ENCODE data around the gene DNTT.

Gene DNTT

DNA sequence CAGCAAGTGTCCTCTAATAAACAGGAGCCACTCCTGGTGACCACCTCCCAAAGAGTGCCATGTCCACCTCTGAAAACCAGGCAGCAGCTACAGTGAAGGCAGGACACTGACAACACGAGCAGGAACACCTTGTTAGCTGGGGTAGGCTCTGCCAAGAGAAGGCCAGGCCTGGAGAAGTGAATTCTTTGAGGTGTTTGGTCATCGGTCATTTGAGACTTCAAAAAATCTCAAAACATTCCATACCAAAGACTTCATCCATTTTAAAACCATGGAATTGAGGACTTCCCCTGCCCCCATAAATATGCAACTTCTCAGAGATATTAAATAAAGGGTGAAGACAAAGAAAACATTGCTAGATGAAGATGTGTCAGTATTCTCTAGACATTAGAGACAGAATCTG, 82.9 kb downstream of the DNTT start:
- no peak for DNase-seq

DNA sequence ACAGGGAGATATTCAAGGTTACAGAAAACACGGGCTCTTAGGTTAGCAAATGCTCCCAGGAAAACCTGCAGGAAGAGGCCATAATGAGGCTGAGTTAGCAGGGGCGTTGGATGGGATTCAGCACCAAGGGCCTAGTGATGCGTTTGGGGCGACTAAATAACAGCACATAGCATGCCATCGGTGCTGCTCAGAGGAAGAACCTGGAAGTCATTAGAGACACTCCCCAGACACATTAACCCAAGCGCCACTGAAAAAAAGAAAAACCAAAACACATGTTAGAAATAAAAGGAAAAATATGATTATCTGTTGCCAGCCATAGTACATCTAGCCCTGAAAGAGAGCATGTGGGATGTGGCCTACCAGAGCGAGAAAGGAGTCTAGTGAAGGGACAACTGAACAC, 83.4 kb downstream of the DNTT start:
- no peak for DNase-seq
